GM12872 (cell line): ENCODE data around the gene NEMP2.

Source experiments
- TF ChIP-seq, protein P1 (sequence below): IDR thresholded peaks from 3 replicates; pipeline ENCODE4 v1.5.1; 2011; ENCODE audit warnings: low read depth, mild to moderate bottlenecking, low read length, moderate library complexity; ENCODE audit not compliant: insufficient read depth

Gene NEMP2

DNA sequence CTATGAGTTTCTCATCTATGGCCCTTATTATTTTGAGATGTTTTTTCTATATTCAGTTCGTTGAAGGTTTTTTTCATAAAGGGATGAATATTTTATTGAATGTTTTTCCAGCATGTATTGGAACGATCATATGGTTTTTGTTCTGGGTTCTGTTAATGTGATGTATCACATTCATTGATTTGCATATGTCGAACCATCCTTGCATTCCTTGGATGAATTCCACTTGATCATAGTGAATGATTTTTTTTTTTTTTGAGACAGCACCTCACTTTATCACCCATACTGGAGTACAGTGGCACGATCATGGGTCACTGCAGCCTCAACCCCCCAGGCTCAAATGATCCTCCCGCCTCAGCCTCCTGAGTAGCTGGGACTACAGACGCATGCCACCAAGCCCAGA lies 5.5 kb upstream of the NEMP2 start:
- TF ChIP-seq, protein P1, sequence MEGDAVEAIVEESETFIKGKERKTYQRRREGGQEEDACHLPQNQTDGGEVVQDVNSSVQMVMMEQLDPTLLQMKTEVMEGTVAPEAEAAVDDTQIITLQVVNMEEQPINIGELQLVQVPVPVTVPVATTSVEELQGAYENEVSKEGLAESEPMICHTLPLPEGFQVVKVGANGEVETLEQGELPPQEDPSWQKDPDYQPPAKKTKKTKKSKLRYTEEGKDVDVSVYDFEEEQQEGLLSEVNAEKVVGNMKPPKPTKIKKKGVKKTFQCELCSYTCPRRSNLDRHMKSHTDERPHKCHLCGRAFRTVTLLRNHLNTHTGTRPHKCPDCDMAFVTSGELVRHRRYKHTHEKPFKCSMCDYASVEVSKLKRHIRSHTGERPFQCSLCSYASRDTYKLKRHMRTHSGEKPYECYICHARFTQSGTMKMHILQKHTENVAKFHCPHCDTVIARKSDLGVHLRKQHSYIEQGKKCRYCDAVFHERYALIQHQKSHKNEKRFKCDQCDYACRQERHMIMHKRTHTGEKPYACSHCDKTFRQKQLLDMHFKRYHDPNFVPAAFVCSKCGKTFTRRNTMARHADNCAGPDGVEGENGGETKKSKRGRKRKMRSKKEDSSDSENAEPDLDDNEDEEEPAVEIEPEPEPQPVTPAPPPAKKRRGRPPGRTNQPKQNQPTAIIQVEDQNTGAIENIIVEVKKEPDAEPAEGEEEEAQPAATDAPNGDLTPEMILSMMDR = no peak

DNA sequence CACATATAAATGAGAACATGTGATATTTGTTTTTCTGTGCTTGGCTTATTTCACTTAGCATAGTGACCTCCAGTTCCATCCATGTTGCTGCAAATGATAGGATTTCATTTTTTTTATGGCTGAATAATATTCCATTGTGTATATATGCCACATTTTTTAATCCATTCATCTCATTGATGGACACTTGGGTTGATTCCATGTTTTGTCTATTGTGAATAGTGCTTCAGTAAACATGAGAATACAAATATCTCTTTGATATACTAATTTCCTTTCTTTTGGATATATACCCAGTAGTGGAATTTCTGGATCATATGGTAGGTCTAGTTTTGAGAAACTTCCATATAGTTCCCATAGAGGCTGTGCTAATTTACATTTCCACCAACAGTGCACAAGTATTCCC lies 3.7 kb upstream of the NEMP2 start:
- TF ChIP-seq, protein P1 = no peak

GRCh38 chr2:190537765-190538164 lies 3.2 kb upstream of the NEMP2 start:
- TF ChIP-seq, protein P1 = no peak

- TF ChIP-seq, protein P1 = no peak
Measured at GRCh38 chr2:190535586-190535985, 1.1 kb upstream of the NEMP2 start.

DNA sequence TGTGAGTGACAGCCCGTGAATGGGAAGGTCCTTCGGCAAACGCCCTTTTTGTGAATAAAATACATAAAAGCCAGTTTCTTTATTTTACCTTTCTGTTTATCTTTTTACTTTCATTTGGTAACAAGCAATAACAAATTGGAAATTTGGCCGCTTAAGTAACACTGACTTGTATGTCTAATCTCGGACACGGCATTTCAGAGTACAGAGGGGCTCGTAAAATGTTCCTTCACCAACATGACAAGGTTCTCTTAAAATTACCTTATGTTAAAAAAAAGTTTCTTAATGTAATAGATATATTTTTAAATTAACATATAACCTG lies 558 bp upstream of the NEMP2 start:
- TF ChIP-seq, protein P1 = no peak

DNA sequence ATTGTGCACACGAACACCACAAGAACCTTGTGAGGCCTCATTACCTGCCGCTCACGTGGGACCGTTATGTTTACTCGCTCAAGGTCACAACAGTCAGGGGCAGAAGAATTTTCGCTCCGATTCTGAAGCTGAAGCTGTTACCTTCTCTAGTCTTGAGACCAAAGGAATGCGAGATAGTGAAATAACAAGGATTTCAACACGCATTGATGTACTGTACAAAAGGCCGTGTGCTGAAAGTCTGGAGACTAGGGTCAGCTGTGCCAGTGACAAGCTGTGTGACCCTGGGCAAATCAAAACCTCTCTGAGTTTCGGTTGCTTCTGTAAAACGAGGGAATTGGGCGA lies 583 bp downstream of the NEMP2 start:
- TF ChIP-seq, protein P1 = no peak

DNA sequence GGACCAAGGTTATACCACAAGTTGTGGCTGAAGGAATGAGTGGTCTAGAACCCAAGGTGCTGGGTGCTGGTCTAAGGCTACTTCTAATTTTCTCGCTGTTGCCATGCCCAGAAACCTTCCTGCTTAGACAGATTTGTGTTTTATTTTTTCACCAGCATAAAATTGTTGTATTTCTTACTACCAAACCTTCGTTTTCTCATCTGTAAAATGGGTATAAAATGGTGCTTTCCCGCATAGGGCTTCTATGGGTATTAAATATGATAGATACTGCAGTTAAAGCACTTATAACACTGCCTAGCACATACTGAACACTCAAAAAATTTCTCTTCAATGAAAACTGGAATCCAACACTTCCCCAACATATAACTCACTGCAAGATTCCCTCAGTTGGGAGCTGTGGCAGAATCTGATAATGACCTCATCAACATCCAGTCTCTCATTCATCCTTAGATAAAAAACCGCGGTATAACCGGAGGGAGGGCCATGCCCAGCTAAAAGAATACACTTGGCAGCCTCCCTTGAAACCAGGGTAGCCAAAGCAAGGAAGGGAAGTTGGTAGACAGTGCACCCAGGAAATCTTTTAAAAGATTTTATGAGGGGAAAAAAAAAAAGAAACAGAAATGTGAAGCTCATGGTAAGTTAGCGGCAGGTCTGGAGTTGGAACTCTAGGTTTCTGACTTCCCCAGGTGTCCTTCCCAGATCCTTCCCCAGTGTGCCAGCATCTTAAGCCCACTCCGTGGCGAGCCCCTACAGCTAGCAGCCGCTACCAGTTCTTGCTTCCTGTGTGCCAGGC lies 1.2 kb downstream of the NEMP2 start:
- TF ChIP-seq, protein P1 = no peak
